HG02885 (cell line): ENCODE results near the gene TRIAP1.

Source experiments
- ATAC-seq: cut with Tn5 transposase; IDR thresholded peaks from one replicate; pipeline ENCODE4 v1.9.1; 2021; ENCODE audit warnings: mild to moderate bottlenecking; ENCODE audit not compliant: unreplicated experiment, poor library complexity

Gene TRIAP1

GRCh38 chr12:120437735-120438494, 8.3 kb downstream of the TRIAP1 start, which contains the start of gene COX6A1:
Gene COX6A1 (plus strand): TSS chr12:120438113. CDS start chr12:120438127, 14 bp downstream.
- peak; percentile 93 for ATAC-seq

GRCh38 chr12:120432772-120433525, 13.2 kb downstream of the TRIAP1 start:
- no peak for ATAC-seq

DNA sequence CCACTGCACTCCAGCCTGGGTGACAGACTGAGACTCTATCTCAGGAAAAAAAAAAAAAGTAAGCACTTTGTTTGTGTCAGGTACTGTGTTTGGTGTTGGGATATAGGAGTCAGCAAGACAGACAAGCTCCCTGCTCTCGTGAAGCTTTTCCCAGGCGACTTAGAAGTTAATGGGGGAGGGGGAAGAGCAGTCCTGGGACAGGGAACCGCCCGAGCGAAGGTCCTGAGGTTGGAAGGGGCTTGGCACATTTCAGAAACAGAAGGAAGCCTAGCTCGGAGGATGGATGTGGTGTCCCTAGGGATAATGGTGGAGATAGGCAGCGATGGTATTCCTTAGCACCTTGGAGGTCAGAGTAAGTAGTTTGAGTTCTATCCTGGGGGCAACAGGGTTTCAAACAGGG, 16.8 kb downstream of the TRIAP1 start:
- ATAC-seq, result no peak

DNA sequence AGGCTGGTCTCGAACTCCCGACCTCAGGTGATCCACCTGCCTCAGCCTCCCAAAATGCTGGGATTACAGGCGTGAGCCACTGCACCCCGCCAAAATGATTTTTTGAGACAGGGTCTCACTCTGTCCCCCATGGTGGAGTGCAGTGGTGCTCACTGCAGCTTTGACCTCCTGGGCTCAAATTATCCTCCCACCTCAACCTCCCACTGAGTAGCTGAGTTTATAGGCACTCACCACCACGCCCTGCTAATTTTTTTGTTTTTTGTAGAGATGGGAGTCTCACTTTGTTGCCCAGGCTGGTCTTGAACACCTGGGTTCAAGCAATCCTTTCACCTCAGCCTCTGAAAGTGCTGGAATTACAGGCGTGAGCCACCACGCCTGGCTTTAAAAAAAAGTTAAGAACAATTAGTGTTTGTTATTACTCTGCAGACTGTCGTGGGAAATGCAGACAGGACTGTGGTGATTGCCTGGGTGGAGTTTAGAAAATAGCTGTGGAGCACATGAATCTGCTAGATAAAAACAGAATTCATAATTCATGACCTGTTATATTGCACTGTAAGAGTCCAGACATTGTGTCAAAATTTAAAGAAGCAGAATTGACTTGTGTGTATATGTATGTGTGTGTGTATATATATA, 17.5 kb downstream of the TRIAP1 start:
- no peak for ATAC-seq

- ATAC-seq, result no peak
These were observed 20.4 kb downstream of the TRIAP1 start for GRCh38 chr12:120425797-120426196.

DNA sequence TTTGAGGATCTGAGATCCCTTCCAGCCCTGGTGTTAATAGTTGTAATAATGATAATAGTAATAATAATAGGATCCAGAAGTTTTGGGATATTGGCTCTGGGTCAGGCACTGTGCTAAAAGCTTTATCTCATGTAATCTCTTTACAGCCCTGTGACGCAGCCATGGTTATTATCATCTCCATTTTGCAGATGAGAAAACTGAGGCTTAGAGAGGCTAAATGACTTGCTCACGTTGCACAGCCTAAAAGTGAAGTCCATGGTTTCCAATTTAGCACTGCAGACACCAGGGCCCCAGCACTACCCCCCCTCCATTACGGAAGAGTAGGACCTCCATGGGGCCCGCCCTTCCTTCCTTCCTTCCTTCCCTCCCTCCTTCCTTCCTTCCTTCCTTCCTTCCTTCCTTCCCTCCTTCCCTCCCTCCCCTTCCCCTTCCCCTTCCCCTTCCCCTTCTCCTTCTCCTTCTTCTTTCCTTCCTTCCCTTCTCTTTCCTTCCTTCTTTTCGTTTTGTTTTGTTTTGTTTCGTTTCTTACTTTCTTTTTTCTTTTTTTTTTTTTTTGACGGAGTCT, 23.2 kb downstream of the TRIAP1 start:
- ATAC-seq, result no peak

DNA sequence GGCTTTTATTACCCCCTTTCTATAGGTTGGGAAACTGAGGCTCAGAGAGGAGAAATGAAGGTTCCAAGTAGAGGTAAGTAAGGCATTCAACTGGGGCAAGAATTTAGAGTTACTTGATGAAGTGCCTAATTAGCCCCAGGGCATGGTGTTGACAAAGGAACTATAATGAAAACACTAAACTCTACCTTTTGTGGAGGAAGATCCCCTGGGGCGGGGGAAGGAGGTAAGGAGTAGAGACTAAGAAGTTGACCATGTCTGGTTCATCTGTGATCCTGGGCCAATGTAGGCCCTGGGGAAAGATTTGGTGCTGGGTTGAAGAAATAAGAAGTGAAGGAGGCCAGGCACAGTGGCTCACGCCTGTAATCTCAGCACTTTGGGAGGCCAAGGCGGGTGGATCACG, 24.5 kb downstream of the TRIAP1 start:
- ATAC-seq, result no peak

GRCh38 chr12:120417917-120418580, 28.1 kb downstream of the TRIAP1 start:
- ATAC-seq, result no peak

DNA sequence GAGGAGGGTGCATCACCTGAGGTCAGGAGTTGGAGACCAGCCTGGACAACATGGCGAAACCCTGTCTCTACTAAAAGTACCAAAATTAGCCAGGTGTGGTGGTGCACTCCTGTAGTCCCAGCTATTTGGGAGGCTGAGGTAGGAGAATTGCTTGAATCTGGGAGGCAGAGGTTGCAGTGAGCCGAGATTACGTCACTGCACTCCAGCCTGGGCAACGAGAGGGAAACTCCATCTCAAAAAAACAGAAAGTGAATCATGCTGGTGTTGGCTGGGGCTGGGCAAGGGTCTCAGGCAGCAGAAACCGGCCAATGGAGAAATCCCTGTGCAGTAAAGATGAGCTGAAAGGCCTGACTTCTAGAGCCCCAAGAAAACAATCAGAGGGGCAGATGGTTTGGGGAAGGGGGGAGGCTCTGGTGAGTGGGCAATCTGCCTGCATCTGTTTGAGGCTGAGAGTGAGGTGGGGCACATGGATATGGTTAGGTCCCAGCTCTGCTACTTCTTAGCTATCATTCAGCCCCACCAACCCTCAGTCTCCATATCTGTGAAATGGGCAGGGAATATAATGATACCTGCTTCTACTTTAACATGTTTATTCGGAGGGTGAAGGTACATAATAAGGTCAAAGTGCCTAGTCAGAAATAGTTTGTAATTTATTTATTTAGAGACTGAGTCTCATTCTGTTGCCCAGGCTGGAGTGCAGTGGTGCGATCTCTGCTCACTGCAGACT, 29.5 kb downstream of the TRIAP1 start:
- no peak for ATAC-seq

GRCh38 chr12:120413901-120414695, 32.1 kb downstream of the TRIAP1 start:
- no peak for ATAC-seq

- ATAC-seq, result no peak
These were observed 33.8 kb downstream of the TRIAP1 start for GRCh38 chr12:120412421-120412820.

GRCh38 chr12:120408771-120409170, 37.4 kb downstream of the TRIAP1 start:
- no peak for ATAC-seq

- no peak for ATAC-seq
These were observed 39.6 kb downstream of the TRIAP1 start for GRCh38 chr12:120406553-120406952.

- ATAC-seq, result no peak
These were observed 40.1 kb downstream of the TRIAP1 start for GRCh38 chr12:120406069-120406468.

- no peak for ATAC-seq
These were observed 41.9 kb downstream of the TRIAP1 start for GRCh38 chr12:120404271-120404670.

- no peak for ATAC-seq
These were observed 42.3 kb downstream of the TRIAP1 start for GRCh38 chr12:120403869-120404268.

GRCh38 chr12:120402217-120402616, 44.0 kb downstream of the TRIAP1 start:
- ATAC-seq, result no peak

DNA sequence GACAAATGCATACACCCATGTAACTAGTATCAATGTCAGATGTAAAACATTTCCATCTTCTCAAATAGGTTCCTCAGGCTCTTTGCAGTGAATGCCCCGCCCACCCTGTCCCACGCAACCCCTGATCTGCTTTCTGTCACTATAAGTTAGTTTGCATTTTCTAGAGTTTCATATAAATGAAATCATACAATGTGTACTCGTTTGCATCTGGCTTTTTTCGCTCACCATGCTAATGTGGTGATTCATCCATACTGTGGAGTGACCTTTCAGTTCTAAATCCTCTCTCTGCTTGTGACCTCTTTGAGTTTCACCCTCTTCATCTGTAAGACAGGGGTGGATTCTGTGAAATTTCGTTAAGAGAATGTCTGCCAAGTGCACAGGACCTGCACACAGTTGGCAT, 46.7 kb downstream of the TRIAP1 start:
- ATAC-seq, result no peak
